Coronary artery (tissue), 2 donors: ENCODE measurements around the gene ARRDC4.

Experiments
- DNase-seq: peaks from one replicate; pipeline ENCODE4 v3.0.0-alpha.2; 2017; ENCODE audit warnings: low spot score
- H3K27ac ChIP-seq, 2 donors: fragments of 200-600 bp; sonication (generic); one replicate each; pipeline ENCODE4 v1.5.1; 2016 to 2019
- H3K4me3 ChIP-seq: fragments of 200-600 bp; sonication (generic); 2 replicates; pipeline ENCODE4 v1.5.1; 2016; ENCODE audit warnings: mild to moderate bottlenecking, moderate library complexity
- TF ChIP-seq, protein P1 (sequence below): fragments of 200-600 bp; sonication (generic); IDR thresholded peaks from one replicate; pipeline ENCODE4 v1.5.1; 2019; ENCODE audit warnings: antibody characterized with exemption

Gene ARRDC4

DNA sequence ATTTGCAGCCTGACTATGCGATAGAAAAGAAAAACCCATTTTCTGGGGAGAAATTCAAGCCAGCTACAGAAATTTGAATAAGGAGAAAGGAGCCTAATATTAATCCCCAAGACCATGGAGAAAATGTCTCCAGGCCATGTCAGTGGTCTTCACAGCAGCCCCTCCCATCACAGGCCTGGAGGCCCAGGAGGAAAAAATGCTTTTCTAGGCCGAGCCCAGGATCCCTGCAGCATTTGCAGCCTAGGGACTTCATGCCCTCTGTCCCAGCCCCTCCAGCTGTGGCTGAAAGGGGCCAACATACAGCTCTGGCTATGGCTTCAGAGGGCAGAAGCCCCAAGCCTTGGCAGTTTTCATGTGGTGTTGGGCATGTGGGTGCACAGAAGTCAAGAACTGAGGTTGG, 26.3 kb downstream of the ARRDC4 start:
- no peak overlapping the region for H3K4me3 ChIP-seq
- H3K27ac ChIP-seq = no peak overlapping the region
- DNase-seq = no peak
- TF ChIP-seq, protein P1, sequence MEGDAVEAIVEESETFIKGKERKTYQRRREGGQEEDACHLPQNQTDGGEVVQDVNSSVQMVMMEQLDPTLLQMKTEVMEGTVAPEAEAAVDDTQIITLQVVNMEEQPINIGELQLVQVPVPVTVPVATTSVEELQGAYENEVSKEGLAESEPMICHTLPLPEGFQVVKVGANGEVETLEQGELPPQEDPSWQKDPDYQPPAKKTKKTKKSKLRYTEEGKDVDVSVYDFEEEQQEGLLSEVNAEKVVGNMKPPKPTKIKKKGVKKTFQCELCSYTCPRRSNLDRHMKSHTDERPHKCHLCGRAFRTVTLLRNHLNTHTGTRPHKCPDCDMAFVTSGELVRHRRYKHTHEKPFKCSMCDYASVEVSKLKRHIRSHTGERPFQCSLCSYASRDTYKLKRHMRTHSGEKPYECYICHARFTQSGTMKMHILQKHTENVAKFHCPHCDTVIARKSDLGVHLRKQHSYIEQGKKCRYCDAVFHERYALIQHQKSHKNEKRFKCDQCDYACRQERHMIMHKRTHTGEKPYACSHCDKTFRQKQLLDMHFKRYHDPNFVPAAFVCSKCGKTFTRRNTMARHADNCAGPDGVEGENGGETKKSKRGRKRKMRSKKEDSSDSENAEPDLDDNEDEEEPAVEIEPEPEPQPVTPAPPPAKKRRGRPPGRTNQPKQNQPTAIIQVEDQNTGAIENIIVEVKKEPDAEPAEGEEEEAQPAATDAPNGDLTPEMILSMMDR = no peak

DNA sequence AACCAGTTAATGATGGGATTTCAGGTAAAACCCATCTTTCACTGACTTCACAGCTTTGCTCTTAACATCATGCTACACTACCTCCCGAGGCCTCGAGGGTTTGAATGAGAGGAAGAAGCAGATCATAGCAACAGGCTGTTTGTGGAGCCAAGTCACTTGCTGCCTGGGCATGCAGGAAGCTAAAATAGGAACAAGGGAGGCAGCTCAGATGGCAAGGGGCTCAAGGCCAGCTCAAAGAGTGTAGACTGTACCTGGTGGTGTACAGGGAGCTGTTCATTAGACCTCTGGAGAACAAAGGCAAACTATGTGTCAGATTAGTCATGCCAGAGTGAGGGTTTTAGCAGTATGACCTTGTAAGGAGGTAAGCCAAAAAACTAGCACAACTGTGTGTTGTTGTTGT, 28.8 kb downstream of the ARRDC4 start:
- no peak for DNase-seq
- Histone ChIP-seq H3K27ac (no peak overlapping the region), H3K4me3 (no peak overlapping the region)
- TF ChIP-seq, protein P1 = no peak

DNA sequence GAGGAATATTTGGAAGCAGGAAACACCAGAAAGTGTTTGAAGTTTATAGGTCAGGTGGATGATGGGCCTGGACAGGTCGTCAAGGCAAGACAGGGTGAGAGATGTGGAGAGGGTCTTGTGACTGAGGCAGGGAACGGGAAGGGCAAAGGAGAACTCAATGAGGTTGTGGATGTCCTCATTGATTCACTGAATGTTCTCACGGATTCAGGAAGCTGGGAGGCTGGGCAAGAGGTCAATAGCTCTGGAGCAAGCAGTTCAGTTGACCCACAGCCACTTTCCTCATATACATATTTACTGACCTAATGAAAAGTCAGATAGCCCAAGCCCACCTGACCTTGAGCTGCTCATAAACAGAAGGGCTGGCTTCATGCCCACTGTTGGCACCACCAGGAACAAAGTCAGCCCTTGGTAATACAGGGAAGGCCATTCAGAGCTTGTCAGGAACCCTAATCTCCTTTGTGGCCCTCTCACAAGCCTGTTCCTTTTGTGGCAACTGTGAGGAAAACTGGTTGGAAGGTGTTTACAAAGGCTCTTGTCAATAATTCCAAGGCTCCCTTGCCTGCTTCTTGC, 31.6 kb downstream of the ARRDC4 start:
- H3K27ac ChIP-seq = no peak overlapping the region
- TF ChIP-seq, protein P1 = no peak
- no peak overlapping the region for H3K4me3 ChIP-seq
- no peak for DNase-seq

DNA sequence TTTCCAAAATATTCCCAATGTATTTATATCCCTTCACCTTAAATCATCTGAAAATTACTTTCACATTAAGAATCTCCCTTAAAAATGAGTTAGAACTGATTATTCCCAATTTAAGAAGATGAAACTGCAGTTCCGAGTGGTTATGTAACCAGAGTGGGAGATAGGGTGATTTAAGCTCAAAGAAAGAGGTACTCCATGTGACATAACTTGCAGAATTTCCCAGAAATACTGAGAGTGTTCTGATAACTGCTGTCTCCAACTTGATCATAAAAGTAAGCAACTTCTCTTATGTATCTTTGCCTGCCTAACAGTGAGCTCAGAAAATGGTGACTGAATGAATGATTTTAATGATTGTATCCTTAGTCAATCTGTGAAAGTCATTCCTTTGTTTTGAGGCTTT, 32.3 kb downstream of the ARRDC4 start:
- DNase-seq = no peak
- no peak overlapping the region for H3K27ac ChIP-seq
- TF ChIP-seq, protein P1 = no peak
- no peak overlapping the region for H3K4me3 ChIP-seq

DNA sequence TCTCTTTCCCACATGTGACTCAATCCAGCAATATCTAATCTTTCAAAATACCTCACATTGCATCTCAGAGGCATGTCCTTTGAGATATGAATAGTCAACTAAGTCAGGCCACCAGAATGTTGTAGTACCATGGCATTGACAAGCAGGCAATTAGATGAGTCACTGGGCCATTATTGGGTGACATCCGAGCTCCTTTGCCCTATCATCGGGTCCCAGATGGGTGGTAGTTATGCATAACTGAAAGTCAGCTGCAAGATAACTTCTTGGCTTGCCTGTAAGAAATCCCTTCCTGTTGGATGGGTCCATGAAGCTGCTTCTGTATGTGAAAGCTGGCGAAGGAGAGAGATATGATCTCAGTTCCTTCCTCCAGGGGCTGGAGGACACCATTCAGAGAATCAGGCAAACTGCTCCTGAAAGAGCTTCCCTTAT, 32.8 kb downstream of the ARRDC4 start:
- Histone ChIP-seq H3K27ac (no peak overlapping the region), H3K4me3 (no peak overlapping the region)
- TF ChIP-seq, protein P1 = no peak
- no peak for DNase-seq

DNA sequence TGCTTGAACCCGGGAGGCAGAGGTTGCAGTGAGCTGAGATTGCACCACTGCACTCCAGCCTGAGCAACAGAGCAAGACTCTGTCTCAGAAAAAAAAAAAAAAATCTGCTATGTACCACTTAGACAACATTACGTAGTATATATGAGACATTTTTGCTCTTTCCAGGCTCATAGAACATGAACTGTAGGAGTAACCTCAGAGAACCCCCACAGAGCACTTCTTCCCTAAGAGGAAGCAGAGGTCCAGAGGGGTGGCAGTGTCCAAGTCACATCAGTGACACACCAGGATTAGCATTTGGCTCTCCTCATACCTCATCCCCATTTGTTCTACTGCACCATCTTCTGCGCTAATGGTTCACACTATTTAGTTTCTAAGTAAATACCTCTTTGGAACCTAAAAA, 33.7 kb downstream of the ARRDC4 start:
- H3K27ac ChIP-seq = no peak overlapping the region
- H3K4me3 ChIP-seq = no peak overlapping the region
- TF ChIP-seq, protein P1 = no peak
- DNase-seq = no peak

DNA sequence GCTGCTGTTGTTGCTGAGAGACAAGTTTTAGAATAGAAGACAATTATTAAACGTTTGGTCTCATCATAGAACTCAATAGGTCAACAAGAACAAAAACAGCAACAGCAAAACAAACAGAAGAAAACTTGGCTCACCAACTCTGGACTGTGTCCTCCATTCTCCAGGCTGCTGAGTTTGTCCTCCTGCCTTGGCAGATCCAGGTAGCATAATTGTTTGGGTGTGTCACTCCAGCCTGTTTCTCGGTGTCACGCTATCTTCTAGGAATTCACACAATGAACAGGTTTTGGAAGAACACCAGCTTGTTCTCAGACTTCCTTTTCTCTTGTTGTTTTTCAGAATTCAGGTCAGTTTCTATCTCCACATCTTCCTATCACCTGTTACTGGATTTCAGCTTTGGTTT, 34.7 kb downstream of the ARRDC4 start:
- Histone ChIP-seq H3K27ac (no peak overlapping the region), H3K4me3 (no peak overlapping the region)
- TF ChIP-seq, protein P1 = no peak
- DNase-seq = no peak
